GM23248 (cell line): ENCODE measurements around the gene GADD45GIP1. TPM values are rescaled to one million over a fixed set of nuclear protein-coding genes. Genes with fewer than 3 reads are reported as not detected.

ENCODE experiments used
- DNase-seq: peaks from one replicate; pipeline ENCODE4 v3.0.0-alpha.2; 2015
- H2AFZ ChIP-seq: fragments of 200-600 bp; sonication (generic); 2 replicates; pipeline ENCODE4 v1.6.1; 2016; ENCODE audit warnings: antibody characterized with exemption
- H3F3A ChIP-seq: fragments of 200-600 bp; sonication (generic); 2 replicates; pipeline ENCODE4 v1.6.1; 2016; ENCODE audit warnings: mild to moderate bottlenecking, antibody characterized with exemption, mixed run types; ENCODE audit not compliant: insufficient read depth
- H3K27ac ChIP-seq: fragments of 200-600 bp; sonication (generic); 2 replicates; pipeline ENCODE4 v1.5.1; 2016; ENCODE audit warnings: mild to moderate bottlenecking
- H3K27me3 ChIP-seq: fragments of 200-600 bp; sonication (generic); replicated peaks from 2 replicates; pipeline ENCODE4 v1.6.1; 2016; ENCODE audit warnings: mild to moderate bottlenecking; ENCODE audit not compliant: insufficient read depth
- H3K36me3 ChIP-seq: fragments of 200-600 bp; sonication (generic); 2 replicates; pipeline ENCODE4 v1.6.1; 2016; ENCODE audit warnings: low read depth, mild to moderate bottlenecking
- H3K4me1 ChIP-seq: fragments of 200-600 bp; sonication (generic); 2 replicates; pipeline ENCODE4 v1.6.1; 2016; ENCODE audit warnings: mild to moderate bottlenecking; ENCODE audit not compliant: insufficient read depth
- H3K4me2 ChIP-seq: fragments of 200-600 bp; sonication (generic); one replicate; pipeline ENCODE4 v1.6.1; 2016; ENCODE audit warnings: mild to moderate bottlenecking; ENCODE audit not compliant: unreplicated experiment
- H3K4me3 ChIP-seq: fragments of 200-600 bp; sonication (generic); 2 replicates; pipeline ENCODE4 v1.5.1; 2016; ENCODE audit warnings: mild to moderate bottlenecking
- H3K79me2 ChIP-seq: fragments of 200-600 bp; sonication (generic); 2 replicates; pipeline ENCODE4 v1.6.1; 2016; ENCODE audit warnings: mild to moderate bottlenecking; ENCODE audit not compliant: insufficient read depth
- H3K9ac ChIP-seq: fragments of 200-600 bp; sonication (generic); 2 replicates; pipeline ENCODE4 v1.6.1; 2016; ENCODE audit warnings: mild to moderate bottlenecking
- H3K9me2 ChIP-seq: fragments of 200-600 bp; sonication (generic); 2 replicates; pipeline ENCODE4 v1.6.1; 2016; ENCODE audit warnings: mixed run types, mild to moderate bottlenecking, moderate library complexity; ENCODE audit not compliant: insufficient read depth
- H3K9me3 ChIP-seq: fragments of 200-600 bp; sonication (generic); one replicate; pipeline ENCODE4 v1.6.1; 2017; ENCODE audit warnings: low read depth
- H4K20me1 ChIP-seq: fragments of 200-600 bp; sonication (generic); 2 replicates; pipeline ENCODE4 v1.6.0; 2016; ENCODE audit not compliant: insufficient read depth
- EZH2 ChIP-seq: fragments of 200-600 bp; sonication (generic); IDR thresholded peaks from 2 replicates; pipeline ENCODE4 v1.6.1; 2018; ENCODE audit warnings: antibody characterized with exemption, mild to moderate bottlenecking; ENCODE audit not compliant: insufficient read depth, poor library complexity, severe bottlenecking
- EZH2phosphoT487 ChIP-seq: fragments of 200-600 bp; sonication (generic); IDR thresholded peaks from 2 replicates; pipeline ENCODE4 v1.6.1; 2018; ENCODE audit warnings: antibody characterized with exemption, moderate library complexity, mild to moderate bottlenecking, low read depth; ENCODE audit not compliant: insufficient read depth
- WGBS, 2 experiments: methylation state at CpG; one replicate each; pipeline ENCODE4 v1.1.6; 2015 to 2017; ENCODE audit warnings: low lambda C conversion rate in 2 of 2, low coverage in 1 of 2; ENCODE audit errors: missing lambda C conversion rate in 2 of 2; 5-methylcytosine and 5-hydroxymethylcytosine counted together
- in situ Hi-C: fragments of 300-500 bp; cut with MboI; formaldehyde crosslinking; loops from 2 replicates; pipeline ENCODE4 v1.15.0; 2020
- polyA plus RNA-seq: library from polyadenylated mRNA; unstranded; fragments of >200 nt; fragmentation: Nextera tagmentation; extraction: Ambion mirVana; gene quantifications from 2 replicates; pipeline ENCODE4 v1.2.1, GENCODE V29; 2016
- total RNA-seq: library from RNA; depleted of rRNA; stranded (reverse); fragments of >200 nt; shearing (Covaris generic); gene quantifications from 2 replicates; pipeline ENCODE4 v1.2.3, GENCODE V29; 2014

GADD45GIP1 gene
- total and polyA plus RNA-seq, 2 experiments from 2014 or later: 48.4 to 132 TPM

DNA sequence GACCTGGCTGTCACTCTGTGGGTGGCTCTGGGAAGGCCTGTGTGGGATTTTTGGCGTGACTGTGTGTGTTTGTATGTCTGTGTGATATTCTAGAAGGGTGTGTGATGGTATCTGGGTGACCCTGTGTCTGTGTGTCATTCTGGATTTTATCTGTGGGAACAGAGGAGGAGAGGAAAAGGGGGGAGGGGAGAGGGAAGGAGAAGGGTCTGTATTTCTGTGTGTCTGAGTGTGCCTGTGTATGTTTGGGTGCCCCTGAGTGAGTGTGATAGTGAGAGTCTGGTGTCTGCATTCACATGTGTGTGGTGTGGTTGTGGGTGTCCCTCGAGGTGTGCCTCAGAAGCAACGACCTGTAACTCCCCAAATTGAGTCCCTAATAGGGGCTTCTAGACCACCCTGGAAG lies 30.2 kb upstream of the GADD45GIP1 start:
- Histone ChIP-seq H3K9me2 (no peaks in the 10 kb centered on the region), H3K36me3 (no peaks in the 10 kb centered on the region), H3K27ac (no peak overlapping the region), H3K27me3 (no peaks in the 10 kb centered on the region), H3K79me2 (no peaks in the 10 kb centered on the region), H3K4me2 (no peak overlapping the region), H3K9ac (no peak overlapping the region), H3K4me1 (0 out of 2 replicates have a peak, but pooled peaks cover 11% of the 10 kb centered on the region), H2AFZ (no peak overlapping the region), H4K20me1 (no peaks in the 10 kb centered on the region), H3K9me3 (no peaks in the 10 kb centered on the region), H3F3A (no peaks in the 10 kb centered on the region), H3K4me3 (no peak overlapping the region)
- no peak for TF ChIP-seq EZH2phosphoT487
- TF ChIP-seq EZH2: no peak
- DNase-seq: no peak
- WGBS, 2 experiments: 62 to 63% methylated on average over 3 of the region's 3 CpGs
- in situ Hi-C loops: loop anchor here (10.0 kb wide), 1 partner anchor 108 kb away; no protein-coding TSS in a partner anchor

DNA sequence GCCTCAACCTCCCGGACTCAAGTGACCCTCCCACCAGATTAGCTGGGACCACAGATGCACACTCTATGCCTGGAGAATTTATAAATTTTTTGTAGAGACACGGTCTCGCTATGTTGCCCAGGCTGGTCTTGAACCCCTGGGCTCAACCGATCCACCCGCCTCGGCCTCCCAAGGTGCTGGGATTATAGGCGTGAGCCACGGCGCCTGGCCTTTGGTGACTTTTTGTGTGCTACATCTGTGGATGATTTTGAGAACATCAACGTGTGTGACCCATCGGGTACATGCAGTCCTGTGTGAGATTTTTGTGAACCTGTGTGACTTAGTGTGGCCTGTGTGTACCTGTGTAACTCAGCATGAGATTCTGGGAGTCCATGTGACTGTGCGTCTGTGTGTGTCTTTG lies 29.7 kb upstream of the GADD45GIP1 start:
- no peak overlapping the region for H3K4me2 ChIP-seq
- WGBS, 2 experiments: 93 to 94% methylated on average over 12 of the region's 12 CpGs

DNA sequence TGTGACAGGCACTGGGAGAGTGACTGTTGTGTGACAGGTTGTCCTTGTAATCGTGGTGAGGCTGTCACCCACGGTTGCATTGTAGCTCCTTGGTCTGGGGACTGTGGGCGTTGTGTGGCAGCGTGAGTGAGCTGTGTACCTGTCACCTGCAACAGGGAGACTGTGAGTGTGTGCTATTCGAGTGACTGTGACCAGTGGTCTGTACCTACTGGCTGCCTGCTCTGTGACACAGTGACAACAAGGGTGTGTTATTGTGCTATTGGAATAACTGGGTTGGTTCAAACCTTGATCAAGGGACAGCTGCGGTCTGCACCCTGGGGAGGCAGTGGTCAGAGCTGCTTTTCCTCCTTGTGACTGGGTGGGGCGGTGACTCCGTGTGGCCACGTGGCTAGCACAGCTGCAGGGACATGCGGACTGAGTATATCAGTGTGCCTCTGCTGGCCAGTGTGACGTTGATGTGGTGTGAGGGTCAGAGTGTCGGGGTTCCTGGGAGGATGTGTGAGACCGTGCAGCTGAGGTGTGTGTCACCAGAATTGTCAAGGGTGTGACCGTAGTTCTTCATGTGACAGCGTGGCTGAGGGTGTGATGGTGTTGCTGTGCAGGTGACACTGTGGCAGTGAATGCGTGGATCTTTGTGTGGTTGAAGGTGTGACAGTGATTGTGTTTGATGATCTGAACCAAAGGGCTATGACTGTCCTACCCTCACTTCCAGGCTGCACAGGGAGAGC lies 28.2 kb upstream of the GADD45GIP1 start:
- in situ Hi-C loops: loop anchor here (10.0 kb wide), 1 partner anchor 110 kb away; no protein-coding TSS in a partner anchor
- Histone ChIP-seq H3K4me1 (0 out of 2 replicates have a peak, but pooled peaks cover 11% of the 10 kb centered on the region), H3F3A (no peaks in the 10 kb centered on the region), H3K79me2 (no peaks in the 10 kb centered on the region), H3K36me3 (no peaks in the 10 kb centered on the region), H3K27me3 (no peaks in the 10 kb centered on the region), H4K20me1 (no peaks in the 10 kb centered on the region), H3K4me3 (no peak overlapping the region), H3K9me3 (no peaks in the 10 kb centered on the region), H3K27ac (no peak overlapping the region), H3K9me2 (no peaks in the 10 kb centered on the region), H3K9ac (peak overlapping the region; percentile 22; the same call in 1 of the 2 replicates), H3K4me2 (peak overlapping the region; percentile 3), H2AFZ (peak overlapping the region; percentile 15; the same call in 1 of the 2 replicates)
- 22 to 28% methylated on average over 16 of the region's 16 CpGs for WGBS, 2 experiments
- DNase-seq: peak; percentile 88
- TF ChIP-seq EZH2 (no peak), EZH2phosphoT487 (no peak)

More for the DNA sequence above, 29.7 kb upstream of the GADD45GIP1 start:
- DNase-seq: no peak
- Histone ChIP-seq H3K79me2 (no peaks in the 10 kb centered on the region), H3K36me3 (no peaks in the 10 kb centered on the region), H3K27ac (no peak overlapping the region), H3K9ac (no peak overlapping the region), H4K20me1 (no peaks in the 10 kb centered on the region), H3K27me3 (no peaks in the 10 kb centered on the region), H3F3A (no peaks in the 10 kb centered on the region), H3K9me2 (no peaks in the 10 kb centered on the region), H3K4me3 (no peak overlapping the region), H3K9me3 (no peaks in the 10 kb centered on the region), H2AFZ (no peak overlapping the region), H3K4me1 (0 out of 2 replicates have a peak, but pooled peaks cover 11% of the 10 kb centered on the region)
- no peak for TF ChIP-seq EZH2
- TF ChIP-seq EZH2phosphoT487: no peak
- in situ Hi-C loops: loop anchor here (10.0 kb wide), 1 partner anchor 108 kb away; no protein-coding TSS in a partner anchor

DNA sequence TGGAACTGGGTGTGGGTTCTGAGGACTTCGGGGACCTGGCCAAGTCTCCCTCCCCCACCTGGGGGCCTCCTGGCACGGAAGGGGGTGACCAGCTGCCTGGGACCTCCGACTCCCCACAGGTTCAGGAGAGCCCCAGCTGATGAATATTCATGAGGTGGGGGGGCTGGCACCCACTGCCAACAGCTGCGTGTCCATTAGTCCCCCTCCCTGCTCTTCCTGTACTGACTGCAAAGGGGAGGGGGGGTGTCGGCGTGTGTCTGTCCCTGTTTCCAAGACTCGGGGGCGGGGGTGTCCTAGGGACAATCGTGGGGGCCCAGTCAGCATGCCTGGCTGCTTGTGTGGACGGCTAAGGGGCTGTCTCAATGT lies 27.6 kb upstream of the GADD45GIP1 start:
- Histone ChIP-seq H3K36me3 (no peaks in the 10 kb centered on the region), H3K4me2 (peak overlapping the region; percentile 3), H3F3A (no peaks in the 10 kb centered on the region), H3K27ac (no peak overlapping the region), H3K9me3 (no peaks in the 10 kb centered on the region), H3K4me3 (no peak overlapping the region), H3K9ac (peak overlapping the region; percentile 22; the same call in 1 of the 2 replicates), H2AFZ (0 out of 2 replicates have a peak overlapping the region, but pooled peaks have one; percentile 15), H3K9me2 (no peaks in the 10 kb centered on the region), H3K4me1 (0 out of 2 replicates have a peak, but pooled peaks cover 11% of the 10 kb centered on the region), H3K27me3 (no peaks in the 10 kb centered on the region), H4K20me1 (no peaks in the 10 kb centered on the region), H3K79me2 (no peaks in the 10 kb centered on the region)
- 10 to 14% methylated on average over 8 of the region's 10 CpGs for WGBS, 2 experiments
- TF ChIP-seq EZH2 (no peak), EZH2phosphoT487 (no peak)
- DNase-seq: no peak
- in situ Hi-C loops: loop anchor here (10.0 kb wide), 1 partner anchor 110 kb away; no protein-coding TSS in a partner anchor
